Stimulated activated CD8-positive, alpha-beta memory T cell treated with anti-CD3 and anti-CD28 coated beads, Interleukin-4, amount 100 ng/mL, for 48 hours (primary cell): ENCODE results near the gene ALOX12.
"Not testable (repeated sequence)": the region's sequence is repeated elsewhere in the genome, so short reads cannot be mapped to it uniquely, and the experiment has no call there.

Experiments
- DNase-seq: peaks from one replicate; pipeline ENCODE4 v3.0.0-alpha.2; 2020

Gene ALOX12

GRCh38 chr17:7047566-7047965, 51.7 kb downstream of the ALOX12 start:
- peak; percentile 49 for DNase-seq

- no peak for DNase-seq
These were observed 53.1 kb downstream of the ALOX12 start for GRCh38 chr17:7048968-7049367.

DNA sequence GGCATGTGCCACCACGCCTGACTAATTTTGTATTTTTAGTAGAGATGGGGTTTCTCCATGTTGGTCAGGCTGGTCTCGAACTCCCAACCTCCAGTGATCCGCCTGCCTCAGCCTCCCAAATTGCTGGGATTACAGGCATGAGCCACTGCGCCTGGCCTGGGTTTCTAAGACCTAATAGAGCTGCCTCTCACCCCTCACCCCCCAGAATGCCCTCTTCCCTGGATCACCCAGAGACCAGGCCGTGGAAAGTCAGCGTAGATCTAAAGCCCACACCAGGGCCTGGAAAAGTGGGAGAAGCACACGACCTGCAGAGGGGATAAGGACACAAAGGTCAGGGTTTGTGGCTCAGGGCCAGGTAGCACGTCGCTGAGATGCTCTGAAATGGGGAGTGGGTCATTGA, 54.7 kb downstream of the ALOX12 start:
- not testable (repeated sequence) for DNase-seq

DNA sequence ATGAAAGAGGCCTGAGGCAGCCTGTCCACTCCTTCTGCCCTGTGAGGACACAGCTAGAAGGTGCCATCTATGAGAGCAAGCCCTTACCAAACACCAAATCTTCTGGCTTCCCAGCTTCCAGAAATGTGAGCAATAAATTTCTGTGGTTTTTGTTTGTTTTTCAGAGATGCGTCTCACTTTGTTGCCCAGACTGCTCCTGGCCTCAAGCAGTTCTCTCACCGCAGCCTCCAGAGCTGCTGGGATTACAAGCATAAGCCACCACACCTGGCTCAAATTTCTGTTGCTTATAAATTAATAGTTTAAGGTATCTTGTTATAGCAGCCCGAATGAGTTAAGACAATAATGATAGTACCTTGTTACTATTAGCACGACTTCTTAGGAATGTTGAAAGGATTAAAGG, 60.5 kb downstream of the ALOX12 start:
- DNase-seq = no peak

DNA sequence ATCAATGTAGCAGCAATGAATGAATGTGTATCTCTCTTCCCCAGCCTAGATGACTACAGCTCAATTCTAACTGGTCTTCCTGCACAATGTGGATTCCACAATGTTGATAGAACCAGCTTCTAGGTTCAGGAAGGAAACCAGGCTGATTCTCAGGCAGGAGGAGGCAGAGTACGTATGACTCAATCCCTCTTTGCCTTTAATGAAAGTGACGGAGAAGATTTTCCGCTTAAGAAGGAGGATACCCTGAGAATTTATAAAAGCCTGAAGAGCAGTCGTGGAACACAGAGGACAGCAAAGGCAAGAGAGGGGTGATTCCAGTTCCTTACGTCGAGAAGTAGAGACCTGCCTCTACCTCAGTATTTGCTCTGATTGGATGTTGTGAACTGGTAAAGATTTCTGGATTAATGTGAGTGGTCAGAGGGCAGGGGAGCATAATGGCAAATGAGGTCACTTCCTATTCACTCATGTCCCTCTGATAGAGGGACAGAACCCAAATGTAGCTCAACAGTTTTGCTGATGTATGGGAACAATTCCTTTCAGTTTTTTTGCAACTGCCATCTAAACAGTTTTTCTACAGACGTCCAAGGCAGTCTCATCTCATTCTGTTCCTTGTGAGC, 63.1 kb downstream of the ALOX12 start:
- no peak for DNase-seq
